Breast epithelium (tissue), 4 donors: ENCODE data around the gene ZNF516. TPM values are rescaled to one million over a fixed set of nuclear protein-coding genes. Genes with fewer than 3 reads are reported as not detected.

Experiments used
- DNase-seq, 2 donors: peaks; one replicate each; pipeline ENCODE4 v3.0.0-alpha.2; 2019; ENCODE audit warnings: low spot score in 2 of 2
- H3K27ac ChIP-seq, 2 donors: fragments of 200-600 bp; sonication (generic) in 1 of 2; one replicate each; pipeline ENCODE4 v1.5.1; 2016 to 2019; ENCODE audit warnings: mild to moderate bottlenecking in 1 of 2
- H3K27me3 ChIP-seq, 2 donors: fragments of 200-600 bp; sonication (generic) in 1 of 2; one replicate each; pipeline versions ENCODE4 v1.5.1 to v1.6.0; 2017 to 2019; ENCODE audit warnings: control low read depth in 1 of 2, mild to moderate bottlenecking in 1 of 2
- H3K36me3 ChIP-seq: fragments of 200-600 bp; one replicate; pipeline ENCODE4 v1.5.1; 2019
- H3K4me1 ChIP-seq, 2 donors: fragments of 200-600 bp; sonication (generic); one replicate each; pipeline ENCODE4 v1.5.1; 2016 to 2019; ENCODE audit warnings: control low read depth in 1 of 2
- H3K4me3 ChIP-seq, 3 donors: fragments of 200-600 bp; sonication (generic); 1 replicate in 2 of 3; 2 replicates in 1 of 3; pipeline ENCODE4 v1.5.1; 2016 to 2019; ENCODE audit warnings: mild to moderate bottlenecking in 3 of 3, moderate library complexity in 2 of 3
- H3K9me3 ChIP-seq, 2 donors: fragments of 200-600 bp; sonication (generic) in 1 of 2; one replicate each; pipeline ENCODE4 v1.5.1; 2016 to 2019; ENCODE audit warnings: control low read depth in 1 of 2
- CTCF ChIP-seq, 3 donors: fragments of 450-650 bp; IDR thresholded peaks; one replicate each; pipeline ENCODE4 v1.5.1; 2016 to 2017; ENCODE audit warnings: antibody characterized with exemption in 3 of 3, mild to moderate bottlenecking in 3 of 3, moderate library complexity in 3 of 3
- POLR2A ChIP-seq: fragments of 450-650 bp; IDR thresholded peaks from one replicate; pipeline ENCODE4 v1.6.1; 2016; ENCODE audit warnings: antibody characterized with exemption, mild to moderate bottlenecking, moderate library complexity
- POLR2AphosphoS5 ChIP-seq, 3 donors: sonication (generic); formaldehyde crosslinking; IDR thresholded peaks; one replicate each; pipeline ENCODE4 v1.6.1; 2017; ENCODE audit warnings: antibody characterized with exemption in 3 of 3
- intact Hi-C: fragments of 100-400 bp; cut with DNase I; formaldehyde crosslinking; loops from one replicate; pipeline ENCODE4 v1.15.1; 2023; ENCODE audit warnings: low total_unique reads
- total RNA-seq, 3 donors: library from RNA; depleted of rRNA; stranded (reverse); fragments of >200 nt; gene quantifications; one replicate each; pipeline ENCODE4 v1.1.0, GENCODE V29; 2016

The ZNF516 gene
- total RNA-seq, 3 donors from 2014 or later = 12.0 to 33.4 (median 24.0) TPM

DNA sequence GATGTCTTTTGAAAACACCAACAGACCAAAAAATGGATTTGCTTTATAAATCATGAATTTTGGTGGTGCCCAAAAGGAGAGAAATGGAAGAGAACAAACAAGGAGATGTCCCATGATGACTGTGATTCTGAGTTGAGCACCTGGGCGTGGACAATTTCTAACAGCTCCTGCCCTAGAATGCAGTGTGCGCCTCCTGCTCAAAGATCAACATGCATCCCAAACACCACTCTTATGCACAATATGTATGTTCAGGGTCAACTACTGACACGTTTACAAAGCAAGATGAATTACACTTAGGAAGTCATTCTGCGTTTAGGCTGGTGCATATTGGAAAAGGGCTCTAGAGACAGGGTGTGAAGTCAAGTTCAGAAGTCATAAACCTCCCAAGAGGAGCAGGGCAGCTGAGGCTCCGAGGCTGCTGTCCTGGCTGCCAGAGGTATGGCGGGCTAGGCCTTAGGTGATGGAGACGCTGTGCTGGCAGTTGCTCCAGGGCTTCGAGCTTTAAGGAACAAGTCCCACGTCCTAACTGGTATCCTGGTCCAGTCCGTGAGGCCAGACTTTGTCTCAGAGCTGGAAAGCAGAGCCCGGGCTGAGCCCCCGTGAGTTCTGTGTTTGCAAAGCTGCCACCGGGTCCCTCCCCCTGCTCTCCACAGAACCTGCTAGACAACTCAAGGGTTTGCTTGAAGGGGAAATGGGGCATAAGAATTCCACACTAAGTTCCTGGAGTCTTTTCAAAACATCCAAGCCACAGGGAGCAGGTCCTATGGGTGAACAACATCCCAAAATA lies 74.0 kb downstream of the ZNF516 start:
- DNase-seq = no peak
- no peaks in the 10 kb centered on the region for H3K27me3 ChIP-seq
- H3K4me1 ChIP-seq = peaks cover 0 to 12% of the 10 kb centered on the region in 2 donors
- H3K27ac ChIP-seq = peak overlapping the region in 1 of 2 donors; percentile 25
- no peaks in the 10 kb centered on the region for H3K9me3 ChIP-seq
- intact Hi-C loops = no loop called here
- TF ChIP-seq CTCF (IDR thresholded peaks at IDR 0.05) (no peak), POLR2AphosphoS5 (IDR thresholded peaks at IDR 0.05) (no peak), POLR2A (no peak)
- H3K4me3 ChIP-seq = peak overlapping the region in 1 of 3 donors; percentile 8
- H3K36me3 ChIP-seq = no peaks in the 10 kb centered on the region

GRCh38 chr18:76419811-76420210 lies 75.2 kb downstream of the ZNF516 start:
- Histone ChIP-seq H3K4me3 (no peak overlapping the region), H3K27ac (no peak overlapping the region), H3K4me1 (peaks cover 0 to 12% of the 10 kb centered on the region in 2 donors), H3K36me3 (no peaks in the 10 kb centered on the region), H3K9me3 (no peaks in the 10 kb centered on the region), H3K27me3 (no peaks in the 10 kb centered on the region)
- DNase-seq = no peak
- no peak for TF ChIP-seq CTCF (IDR thresholded peaks at IDR 0.05)
- no peak for TF ChIP-seq POLR2AphosphoS5 (IDR thresholded peaks at IDR 0.05)
- TF ChIP-seq POLR2A = no peak
- intact Hi-C loops = no loop called here

GRCh38 chr18:76416911-76417310 lies 78.1 kb downstream of the ZNF516 start:
- Histone ChIP-seq H3K36me3 (no peaks in the 10 kb centered on the region), H3K27ac (no peak overlapping the region), H3K9me3 (no peaks in the 10 kb centered on the region), H3K4me3 (peak overlapping the region in 1 of 3 donors; percentile 39), H3K27me3 (no peaks in the 10 kb centered on the region), H3K4me1 (peaks cover 0 to 9% of the 10 kb centered on the region in 2 donors)
- intact Hi-C loops = no loop called here
- no peak for TF ChIP-seq CTCF (IDR thresholded peaks at IDR 0.05)
- TF ChIP-seq POLR2AphosphoS5 (IDR thresholded peaks at IDR 0.05) = peak; percentile 20 to 49 (median 41)
- TF ChIP-seq POLR2A = no peak
- DNase-seq = no peak

GRCh38 chr18:76414936-76415621 lies 80.0 kb downstream of the ZNF516 start:
- H3K36me3 ChIP-seq = no peaks in the 10 kb centered on the region
- intact Hi-C loops = no loop called here

More at GRCh38 chr18:76414936-76415621, 80.0 kb downstream of the ZNF516 start:
- Histone ChIP-seq H3K27me3 (no peaks in the 10 kb centered on the region), H3K4me1 (no peaks in the 10 kb centered on the region), H3K27ac (no peak overlapping the region), H3K4me3 (no peak overlapping the region), H3K9me3 (no peaks in the 10 kb centered on the region)
- no peak for DNase-seq
- TF ChIP-seq POLR2A (no peak), POLR2AphosphoS5 (IDR thresholded peaks at IDR 0.05) (no peak), CTCF (IDR thresholded peaks at IDR 0.05) (no peak)
